ENCODE data around the gene CCDC178.

CCDC178 gene

GRCh38 chr18:33270297-33270696, 170.2 kb downstream of the CCDC178 start:
- Histone ChIP-seq H3K9ac (ENCODE audit: low read length) (no peak overlapping the region), H3K79me2 (ENCODE audit: insufficient read depth, low read length) (no peaks in the 10 kb centered on the region), H4K20me1 (ENCODE audit: low read depth, low read length) (peaks cover 11% of the 10 kb centered on the region; the same call in 1 of the 2 replicates), H2AFZ (ENCODE audit: low read depth, low read length, severe bottlenecking) (no peak overlapping the region), H3K4me2 (ENCODE audit: low read depth, low read length, poor library complexity, severe bottlenecking) (no peak overlapping the region), H3K27me3 (ENCODE audit: low read length) (no peaks in the 10 kb centered on the region), H3K4me3 (ENCODE audit: insufficient read depth, low read length, poor library complexity, severe bottlenecking) (no peak overlapping the region), H3K36me3 (ENCODE audit: low read length) (peaks cover 4% of the 10 kb centered on the region; the same call in 1 of the 2 replicates), H3F3A (ENCODE audit: insufficient read depth) (no peaks in the 10 kb centered on the region), H3K9me2 (replicated peaks; ENCODE audit: insufficient read depth, low read length) (no peaks in the 10 kb centered on the region), H3K27ac (ENCODE audit: low read depth, low read length) (no peak overlapping the region), H3K9me3 (ENCODE audit: insufficient read depth, low read length) (no peaks in the 10 kb centered on the region)
- no peak for TF ChIP-seq EZH2phosphoT487 (conservative IDR thresholded peaks at IDR 0.05; ENCODE audit: low read length)
- no peak for TF ChIP-seq CTCF (IDR thresholded peaks at IDR 0.05; ENCODE audit: insufficient read depth, low read length, poor library complexity, severe bottlenecking)

- Histone ChIP-seq H3K27ac (ENCODE audit: low read depth, low read length) (no peak overlapping the region), H3K4me2 (ENCODE audit: low read depth, low read length, poor library complexity, severe bottlenecking) (no peak overlapping the region), H3K27me3 (ENCODE audit: low read length) (no peaks in the 10 kb centered on the region), H3K36me3 (ENCODE audit: low read length) (peaks cover 4% of the 10 kb centered on the region; the same call in 1 of the 2 replicates), H2AFZ (ENCODE audit: low read depth, low read length, severe bottlenecking) (no peak overlapping the region), H3K9ac (ENCODE audit: low read length) (no peak overlapping the region), H4K20me1 (ENCODE audit: low read depth, low read length) (peaks cover 11% of the 10 kb centered on the region; the same call in 1 of the 2 replicates), H3K9me2 (replicated peaks; ENCODE audit: insufficient read depth, low read length) (no peaks in the 10 kb centered on the region), H3K79me2 (ENCODE audit: insufficient read depth, low read length) (no peaks in the 10 kb centered on the region), H3K4me3 (ENCODE audit: insufficient read depth, low read length, poor library complexity, severe bottlenecking) (no peak overlapping the region), H3K9me3 (ENCODE audit: insufficient read depth, low read length) (no peaks in the 10 kb centered on the region), H3F3A (ENCODE audit: insufficient read depth) (no peaks in the 10 kb centered on the region)
- TF ChIP-seq EZH2phosphoT487 (conservative IDR thresholded peaks at IDR 0.05; ENCODE audit: low read length) (no peak), CTCF (IDR thresholded peaks at IDR 0.05; ENCODE audit: insufficient read depth, low read length, poor library complexity, severe bottlenecking) (no peak)
Measured at GRCh38 chr18:33269223-33269622, 171.3 kb downstream of the CCDC178 start.

- no peak overlapping the region for H3K27ac ChIP-seq (ENCODE audit: low read depth, low read length)
- no peaks in the 10 kb centered on the region for H3F3A ChIP-seq (ENCODE audit: insufficient read depth)
- no peaks in the 10 kb centered on the region for H3K79me2 ChIP-seq (ENCODE audit: insufficient read depth, low read length)
- H2AFZ ChIP-seq (ENCODE audit: low read depth, low read length, severe bottlenecking), result no peak overlapping the region
- no peak overlapping the region for H3K4me2 ChIP-seq (ENCODE audit: low read depth, low read length, poor library complexity, severe bottlenecking)
- H3K36me3 ChIP-seq (ENCODE audit: low read length), result peaks cover 2% of the 10 kb centered on the region; the same call in 1 of the 2 replicates
- no peaks in the 10 kb centered on the region for H3K27me3 ChIP-seq (ENCODE audit: low read length)
- no peak overlapping the region for H3K9ac ChIP-seq (ENCODE audit: low read length)
- peaks cover 5% of the 10 kb centered on the region; the same call in 1 of the 2 replicates for H4K20me1 ChIP-seq (ENCODE audit: low read depth, low read length)
- H3K9me3 ChIP-seq (ENCODE audit: insufficient read depth, low read length), result no peaks in the 10 kb centered on the region
- H3K9me2 ChIP-seq (replicated peaks; ENCODE audit: insufficient read depth, low read length), result no peaks in the 10 kb centered on the region
- H3K4me3 ChIP-seq (ENCODE audit: insufficient read depth, low read length, poor library complexity, severe bottlenecking), result no peak overlapping the region
- TF ChIP-seq EZH2phosphoT487 (conservative IDR thresholded peaks at IDR 0.05; ENCODE audit: low read length) (no peak), CTCF (IDR thresholded peaks at IDR 0.05; ENCODE audit: insufficient read depth, low read length, poor library complexity, severe bottlenecking) (no peak)
Measured at GRCh38 chr18:33264566-33264965, 176.0 kb downstream of the CCDC178 start.

All from SU-DHL-6 (cell line).